K562 (cell line): ENCODE data around the gene SLC36A2. TPM values are rescaled to one million over a fixed set of nuclear protein-coding genes. Genes with fewer than 3 reads are reported as not detected.

Source experiments
- ATAC-seq: fragments of 200-7000 bp; cut with Tn5 transposase; 3 replicates; pipeline ENCODE4 v1.9.1; 2020; ENCODE audit warnings: moderate library complexity
- BruUV-seq: library from RNA; stranded (reverse); fragments of 400-500 nt; replicated peaks from 2 replicates; lab custom pipeline; 2021; lab: Mats Ljungman, UMichigan
- CTCF ChIA-PET: fragments of 300-600 bp; formaldehyde crosslinking; extraction: SDS; loops from one replicate; lab custom pipeline; 2021; ENCODE audit warnings: low intra/inter-chr PET ratio; lab: Yijun Ruan, JAX
- POLR2A ChIA-PET: fragments of 300-600, 350-650 bp; sonication (Branson Sonifier 250); formaldehyde crosslinking; extraction: SDS; loops from one replicate; lab custom pipeline; 2021; ENCODE audit warnings: antibody characterized with exemption, inconsistent platforms; lab: Yijun Ruan, JAX
- DNase-seq, 4 experiments: peaks; one replicate each; pipeline versions ENCODE4 v3.0.0 to v3.0.0-alpha.2; 2011 to 2018; ENCODE audit warnings: low spot score in 3 of 4, mixed read lengths in 3 of 4; ENCODE audit errors: extremely low read depth in 1 of 4
- FAIRE-seq: peaks from 2 replicates; lab custom pipeline; 2011; peaks lifted over from hg19 to GRCh38; lab: Jason Lieb, UNC
- H2AFZ ChIP-seq: 2 replicates; pipeline ENCODE4 v1.6.0; 2011; ENCODE audit warnings: low read depth, low read length, control low read depth, inconsistent platforms
- H3K27ac ChIP-seq: fragments of 200-600 bp; 3 replicates; pipeline ENCODE4 v1.8.0; 2011; ENCODE audit warnings: low read depth, mild to moderate bottlenecking, control low read depth, inconsistent platforms, low read length, moderate library complexity, mixed read lengths; ENCODE audit errors: extremely low read depth
- H3K27me3 ChIP-seq, 2 experiments: fragments of 300-600 bp in 1 of 2; 2 replicates in 1 of 2; 3 replicates in 1 of 2; pipeline versions ENCODE4 v1.6.0 to v1.8.0; 2011; ENCODE audit warnings: inconsistent platforms in 2 of 2, low read length in 2 of 2, mild to moderate bottlenecking in 1 of 2, mixed read lengths in 1 of 2, moderate library complexity in 1 of 2; ENCODE audit not compliant: control insufficient read depth in 2 of 2, insufficient read depth in 2 of 2
- H3K36me3 ChIP-seq: fragments of 300-600 bp; 3 replicates; pipeline ENCODE4 v1.8.0; 2011; ENCODE audit warnings: mild to moderate bottlenecking, low read length, inconsistent platforms; ENCODE audit not compliant: control insufficient read depth, insufficient read depth
- H3K4me1 ChIP-seq, 2 experiments: fragments of 200-600 bp in 1 of 2; replicated peaks in 1 of 2; 2 replicates in 1 of 2; 3 replicates in 1 of 2; pipeline versions ENCODE4 v1.5.1 to v1.8.0; 2011; ENCODE audit warnings: inconsistent platforms in 2 of 2, low read length in 2 of 2, mild to moderate bottlenecking in 1 of 2, mixed read lengths in 1 of 2, moderate library complexity in 1 of 2; ENCODE audit not compliant: control insufficient read depth in 2 of 2, insufficient read depth in 2 of 2
- H3K4me2 ChIP-seq: 2 replicates; pipeline ENCODE4 v1.6.1; 2011; ENCODE audit warnings: low read length, control low read depth, inconsistent platforms, mixed read lengths; ENCODE audit not compliant: insufficient read depth
- H3K4me3 ChIP-seq: fragments of 200-600 bp; sonication (generic), shearing (Covaris generic); 2 replicates; pipeline ENCODE4 v1.5.1; 2016; ENCODE audit warnings: control low read depth, inconsistent platforms
- H3K79me2 ChIP-seq: fragments of 200-600 bp; 3 replicates; pipeline ENCODE4 v1.8.0; 2011; ENCODE audit warnings: low read length, inconsistent platforms; ENCODE audit not compliant: control insufficient read depth, insufficient read depth
- H3K9ac ChIP-seq, 2 experiments: 2 replicates each; pipeline versions ENCODE4 v1.6.0 to v1.6.1; 2011; ENCODE audit warnings: low read depth in 2 of 2, low read length in 2 of 2, control low read depth in 1 of 2, inconsistent platforms in 1 of 2, mild to moderate bottlenecking in 1 of 2, mixed read lengths in 1 of 2; ENCODE audit not compliant: insufficient read depth in 1 of 2
- H3K9me1 ChIP-seq: one replicate; pipeline ENCODE4 v1.6.0; 2011; ENCODE audit warnings: inconsistent platforms, mild to moderate bottlenecking, low read length, moderate library complexity; ENCODE audit not compliant: control insufficient read depth, insufficient read depth
- H3K9me3 ChIP-seq: replicated peaks from 2 replicates; pipeline ENCODE4 v1.5.1; 2011; ENCODE audit warnings: low read depth, low read length, inconsistent platforms; ENCODE audit not compliant: control insufficient read depth, insufficient read depth
- H4K20me1 ChIP-seq: replicated peaks from 2 replicates; pipeline ENCODE4 v1.6.1; 2011; ENCODE audit warnings: low read length, inconsistent platforms, mixed read lengths; ENCODE audit not compliant: control insufficient read depth, insufficient read depth
- ATF6 ChIP-seq: sonication (generic); formaldehyde crosslinking; IDR thresholded peaks from 2 replicates; pipeline ENCODE4 v1.4.0; 2020; ENCODE audit warnings: mild to moderate bottlenecking, missing genetic modification reagents
- FOXA3 ChIP-seq, 2 experiments: fragments of 450-650 bp in 1 of 2; sonication (generic) in 1 of 2; formaldehyde crosslinking; IDR thresholded peaks in 1 of 2; conservative IDR thresholded peaks in 1 of 2; 2 replicates each; pipeline versions ENCODE4 v1.4.0 to v1.8.0; 2020 to 2022; ENCODE audit warnings: mild to moderate bottlenecking in 2 of 2, missing genetic modification reagents in 1 of 2
- HEY1 ChIP-seq: fragments of 250-450 bp; sonication (Bioruptor Pico); IDR thresholded peaks from 2 replicates; pipeline ENCODE4 v1.5.0; 2020; ENCODE audit warnings: mild to moderate bottlenecking, moderate library complexity, borderline replicate concordance
- KAT2B ChIP-seq: IDR thresholded peaks from one replicate; pipeline ENCODE4 v1.6.1; 2012; ENCODE audit warnings: low read depth, mild to moderate bottlenecking, control low read depth, inconsistent platforms, low read length, moderate library complexity
- NFYB ChIP-seq: IDR thresholded peaks from 2 replicates; pipeline ENCODE4 v1.6.1; 2011; ENCODE audit warnings: mild to moderate bottlenecking, moderate library complexity; ENCODE audit not compliant: insufficient read length; ENCODE audit errors: extremely low read depth
- POLR3A ChIP-seq: IDR thresholded peaks from 2 replicates; pipeline ENCODE4 v1.6.1; 2011; ENCODE audit warnings: borderline replicate concordance, mild to moderate bottlenecking, moderate library complexity; ENCODE audit not compliant: insufficient read length, insufficient read depth; ENCODE audit errors: extremely low read depth
- RBM34 ChIP-seq: fragments of 200-400 bp; formaldehyde crosslinking; IDR thresholded peaks from 2 replicates; pipeline ENCODE4 v1.6.1; 2018; ENCODE audit warnings: low read length, borderline replicate concordance; ENCODE audit not compliant: insufficient read depth
- SMAD4 ChIP-seq: fragments of 250-450 bp; sonication (Bioruptor Pico); conservative IDR thresholded peaks from 2 replicates; pipeline ENCODE4 v1.8.0; 2021; ENCODE audit warnings: inconsistent platforms, mild to moderate bottlenecking, moderate library complexity
- ZFP36 ChIP-seq: fragments of 150-350 bp; IDR thresholded peaks from 2 replicates; pipeline ENCODE4 v1.6.1; 2018; ENCODE audit warnings: low read length, low read depth; ENCODE audit not compliant: partially characterized antibody
- ZNF134 ChIP-seq: fragments of 250-450 bp; sonication (Bioruptor Pico); conservative IDR thresholded peaks from 2 replicates; pipeline ENCODE4 v1.4.0; 2020
- ZNF511 ChIP-seq: sonication (generic); formaldehyde crosslinking; IDR thresholded peaks from 2 replicates; pipeline ENCODE4 v1.8.0; 2022; ENCODE audit warnings: mild to moderate bottlenecking, missing genetic modification reagents
- ZNF639 ChIP-seq, 2 experiments: fragments of 200-800 bp in 1 of 2; sonication (Bioruptor generic) in 1 of 2; sonication (generic) in 1 of 2; formaldehyde crosslinking in 1 of 2; IDR thresholded peaks in 1 of 2; conservative IDR thresholded peaks in 1 of 2; 2 replicates each; pipeline versions ENCODE4 v1.5.0 to v1.6.1; 2016 to 2020; ENCODE audit warnings: missing compliant biosample characterization in 1 of 2, missing genetic modification characterization in 1 of 2, missing genetic modification reagents in 1 of 2
- ZZZ3 ChIP-seq: fragments of 450-650 bp; IDR thresholded peaks from 2 replicates; pipeline ENCODE4 v1.6.1; 2016; ENCODE audit warnings: antibody characterized with exemption, mild to moderate bottlenecking, moderate library complexity
- WGBS: fragments of 100-300 bp; shearing (Covaris generic); methylation state at CpG from one replicate; pipeline ENCODE4 v1.1.6; 2016; ENCODE audit warnings: low coverage, mixed read lengths; ENCODE audit not compliant: insufficient coverage; ENCODE audit errors: missing lambda C conversion rate; 5-methylcytosine and 5-hydroxymethylcytosine counted together
- in situ Hi-C: fragments of 300-500 bp; cut with MboI; formaldehyde crosslinking; loops from 4 replicates; pipeline ENCODE4 v1.15.0; 2018; ENCODE audit warnings: inconsistent platforms, mixed read lengths
- intact Hi-C: fragments of 100-400 bp; cut with micrococcal nuclease; formaldehyde crosslinking; loops from 2 replicates; pipeline ENCODE4 v1.14.2; 2022
- polyA plus RNA-seq, 8 experiments: library from polyadenylated mRNA; depleted of rRNA in 4 of 8; stranded (reverse) in 5 of 8; unstranded in 3 of 8; fragments of >200 nt; fragmentation: Nextera tagmentation in 2 of 8; fragmentation: Illumina TruSeq in 1 of 8; extraction: Ambion mirVana in 2 of 8; extraction: Trizol in 1 of 8; gene quantifications; 2 replicates each; pipeline versions ENCODE4 v1.2.1 to v1.2.3, GENCODE V29; 2011 to 2014; ENCODE audit warnings: inconsistent platforms in 1 of 8, missing spikeins in 1 of 8
- total RNA-seq, 7 experiments: library from RNA; depleted of rRNA in 6 of 7; stranded (reverse); fragments of >200 nt in 6 of 7; fragmentation: Illumina TruSeq in 2 of 7; extraction: Trizol in 2 of 7; gene quantifications; 2 replicates each; pipeline versions ENCODE4 v1.2.1 to v1.2.3, GENCODE V29; 2011 to 2021; ENCODE audit warnings: low replicate concordance in 1 of 7
- TF ChIP-seq, protein P1 (sequence below), 2 experiments: IDR thresholded peaks in 1 of 2; conservative IDR thresholded peaks in 1 of 2; 2 replicates each; pipeline ENCODE4 v1.6.1; 2016; ENCODE audit warnings: low read depth in 2 of 2, mild to moderate bottlenecking in 1 of 2, missing compliant biosample characterization in 1 of 2, missing genetic modification characterization in 1 of 2, moderate library complexity in 1 of 2

The SLC36A2 gene
- total and polyA plus RNA-seq, 9 of the 15 experiments (the other 6 are each of a cell fraction or from before 2014, with no cell fraction given) = not detected

DNA sequence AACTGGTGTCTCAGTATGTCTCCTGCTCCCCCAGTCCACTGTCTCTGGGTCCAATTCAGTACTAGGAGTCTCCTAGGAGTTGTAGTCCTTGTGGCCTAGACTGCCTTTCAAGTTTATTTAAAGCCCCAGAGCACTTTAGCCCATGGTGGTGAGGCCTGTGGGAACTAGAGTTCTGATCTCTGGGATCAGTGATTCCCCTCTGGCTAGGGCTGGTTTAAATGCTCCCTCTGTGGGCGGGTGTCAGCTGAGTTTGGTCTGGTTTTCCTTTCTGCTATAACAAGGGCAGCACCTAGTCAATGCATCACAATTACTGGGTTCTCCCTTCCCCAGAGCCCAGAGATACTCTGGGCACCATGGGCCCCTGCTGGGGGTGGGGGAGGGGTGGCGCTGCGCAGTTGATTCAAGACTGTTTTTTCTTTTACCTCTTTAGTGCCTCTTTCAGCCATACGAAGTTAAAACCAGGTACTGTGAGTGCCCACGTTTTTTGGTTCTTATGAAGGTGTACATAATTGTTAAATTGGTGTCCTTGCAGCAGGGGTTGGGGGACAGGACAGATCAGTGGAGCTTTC is 34.5 kb downstream of the SLC36A2 start:
- ATAC-seq = no peak
- Histone ChIP-seq H3K36me3 (no peaks in the 10 kb centered on the region), H3K27ac (no peak overlapping the region), H3K4me3 (no peak overlapping the region), H3K9me1 (no peaks in the 10 kb centered on the region), H3K4me2 (no peak overlapping the region), H2AFZ (no peak overlapping the region), H3K27me3 (peaks cover 0 to 5% of the 10 kb centered on the region in 2 experiments; a peak in 1 of 5 replicates), H4K20me1 (no peaks in the 10 kb centered on the region), H3K4me1 (no peaks in the 10 kb centered on the region), H3K79me2 (no peaks in the 10 kb centered on the region), H3K9ac (no peak overlapping the region), H3K9me3 (no peaks in the 10 kb centered on the region)
- no peak for FAIRE-seq
- CTCF ChIA-PET = no interaction called here
- WGBS = 2% methylated on average over 5 of the region's 5 CpGs
- intact Hi-C loops (no loop called here), in situ Hi-C loops (no loop called here)
- BruUV-seq = no TSS peak
- no peak for DNase-seq
- POLR2A ChIA-PET = interaction anchor here (0.6 kb wide), 1 partner anchor 7 kb away, joined by 3 read pairs; no protein-coding TSS in a partner anchor
- no peak for TF ChIP-seq RBM34
- no peak for TF ChIP-seq HEY1 (CRISPR knock-in tag)
- TF ChIP-seq ZNF639 (CRISPR knock-in tag; conservative IDR thresholded peaks at IDR 0.05 in 1 of 2, IDR thresholded peaks at IDR 0.05 in 1 of 2) = no peak
- no peak for TF ChIP-seq POLR3A
- TF ChIP-seq NFYB = no peak
- TF ChIP-seq SMAD4 (CRISPR knock-in tag) = no peak
- no peak for TF ChIP-seq ATF6 (CRISPR knock-in tag)
- TF ChIP-seq KAT2B = no peak
- no peak for TF ChIP-seq FOXA3 (CRISPR knock-in tag; conservative IDR thresholded peaks at IDR 0.05 in 1 of 2, IDR thresholded peaks at IDR 0.05 in 1 of 2)
- TF ChIP-seq, protein P1, sequence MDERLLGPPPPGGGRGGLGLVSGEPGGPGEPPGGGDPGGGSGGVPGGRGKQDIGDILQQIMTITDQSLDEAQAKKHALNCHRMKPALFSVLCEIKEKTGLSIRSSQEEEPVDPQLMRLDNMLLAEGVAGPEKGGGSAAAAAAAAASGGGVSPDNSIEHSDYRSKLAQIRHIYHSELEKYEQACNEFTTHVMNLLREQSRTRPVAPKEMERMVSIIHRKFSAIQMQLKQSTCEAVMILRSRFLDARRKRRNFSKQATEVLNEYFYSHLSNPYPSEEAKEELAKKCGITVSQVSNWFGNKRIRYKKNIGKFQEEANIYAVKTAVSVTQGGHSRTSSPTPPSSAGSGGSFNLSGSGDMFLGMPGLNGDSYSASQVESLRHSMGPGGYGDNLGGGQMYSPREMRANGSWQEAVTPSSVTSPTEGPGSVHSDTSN (CRISPR knock-in tag; IDR thresholded peaks at IDR 0.05; ENCODE audit: low read depth) = no peak
- TF ChIP-seq, protein P1 (tag; conservative IDR thresholded peaks at IDR 0.05; ENCODE audit: low read depth) = no peak
- TF ChIP-seq ZNF134 = no peak
- TF ChIP-seq ZZZ3 = no peak
- TF ChIP-seq ZFP36 = no peak
- no peak for TF ChIP-seq ZNF511 (CRISPR knock-in tag)
